ENCODE measurements around the gene EFCC1.

Gene EFCC1

GRCh38 chr3:129009266-129009665 is 8.2 kb downstream of the EFCC1 start:
- Histone ChIP-seq H3K9ac (ENCODE audit: low read length) (no peak overlapping the region), H4K20me1 (ENCODE audit: insufficient read depth, low read length) (no peaks in the 10 kb centered on the region), H3K36me3 (replicated peaks; ENCODE audit: low read depth, low read length) (no peaks in the 10 kb centered on the region), H2AFZ (ENCODE audit: low read depth, low read length) (no peak overlapping the region), H3K4me1 (ENCODE audit: low read length) (no peaks in the 10 kb centered on the region), H3K9me3 (ENCODE audit: insufficient read depth, low read length) (no peaks in the 10 kb centered on the region), H3K79me2 (ENCODE audit: low read length) (no peaks in the 10 kb centered on the region), H3K27ac (ENCODE audit: low read length) (no peak overlapping the region), H3K4me3 (ENCODE audit: low read length) (no peak overlapping the region), H3K27me3 (ENCODE audit: low read depth, low read length) (peaks cover 14% of the 10 kb centered on the region), H3K4me2 (ENCODE audit: low read length) (no peak overlapping the region)
- no peak for TF ChIP-seq EZH2phosphoT487 (IDR thresholded peaks at IDR 0.05; ENCODE audit: low read depth)
- TF ChIP-seq, protein P1, sequence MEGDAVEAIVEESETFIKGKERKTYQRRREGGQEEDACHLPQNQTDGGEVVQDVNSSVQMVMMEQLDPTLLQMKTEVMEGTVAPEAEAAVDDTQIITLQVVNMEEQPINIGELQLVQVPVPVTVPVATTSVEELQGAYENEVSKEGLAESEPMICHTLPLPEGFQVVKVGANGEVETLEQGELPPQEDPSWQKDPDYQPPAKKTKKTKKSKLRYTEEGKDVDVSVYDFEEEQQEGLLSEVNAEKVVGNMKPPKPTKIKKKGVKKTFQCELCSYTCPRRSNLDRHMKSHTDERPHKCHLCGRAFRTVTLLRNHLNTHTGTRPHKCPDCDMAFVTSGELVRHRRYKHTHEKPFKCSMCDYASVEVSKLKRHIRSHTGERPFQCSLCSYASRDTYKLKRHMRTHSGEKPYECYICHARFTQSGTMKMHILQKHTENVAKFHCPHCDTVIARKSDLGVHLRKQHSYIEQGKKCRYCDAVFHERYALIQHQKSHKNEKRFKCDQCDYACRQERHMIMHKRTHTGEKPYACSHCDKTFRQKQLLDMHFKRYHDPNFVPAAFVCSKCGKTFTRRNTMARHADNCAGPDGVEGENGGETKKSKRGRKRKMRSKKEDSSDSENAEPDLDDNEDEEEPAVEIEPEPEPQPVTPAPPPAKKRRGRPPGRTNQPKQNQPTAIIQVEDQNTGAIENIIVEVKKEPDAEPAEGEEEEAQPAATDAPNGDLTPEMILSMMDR (IDR thresholded peaks at IDR 0.05; ENCODE audit: low read depth, low read length): no peak

DNA sequence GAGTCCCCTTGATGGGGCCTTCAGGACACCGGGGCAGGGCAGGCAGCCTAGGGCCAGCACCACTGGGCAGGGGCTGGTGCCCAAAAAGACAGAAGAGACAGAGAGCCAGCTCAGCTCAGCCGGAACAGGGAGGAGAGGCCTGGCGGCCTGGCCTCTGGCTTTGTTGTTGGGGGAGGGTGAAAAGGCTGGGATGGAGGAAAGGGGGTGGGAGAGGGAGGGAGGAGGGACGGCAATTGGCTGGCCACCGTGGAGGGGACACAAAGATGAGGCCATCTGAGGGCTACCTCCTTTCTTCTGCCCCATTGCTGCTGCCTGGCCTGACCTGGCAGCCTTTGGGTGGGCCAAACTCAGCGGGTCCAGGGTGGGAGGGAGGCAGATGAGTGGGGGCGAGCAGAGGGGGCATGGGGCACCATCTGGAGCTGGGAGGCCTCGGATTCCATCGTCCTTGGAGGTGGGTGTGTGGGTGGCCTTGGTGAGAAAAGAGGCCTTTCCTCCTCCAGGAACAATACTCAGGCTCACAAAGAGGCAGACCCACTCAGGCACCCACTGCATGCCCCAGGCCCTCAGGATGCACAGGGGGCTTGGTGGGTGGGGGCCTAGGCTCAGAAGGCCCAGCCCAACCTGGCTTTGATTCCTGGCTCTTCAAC is 9.3 kb downstream of the EFCC1 start:
- H3K4me2 ChIP-seq (ENCODE audit: low read length): no peak overlapping the region
- no peaks in the 10 kb centered on the region for H3K4me1 ChIP-seq (ENCODE audit: low read length)
- no peak overlapping the region for H2AFZ ChIP-seq (ENCODE audit: low read depth, low read length)
- H3K9ac ChIP-seq (ENCODE audit: low read length): no peak overlapping the region
- no peaks in the 10 kb centered on the region for H3K79me2 ChIP-seq (ENCODE audit: low read length)
- no peak overlapping the region for H3K4me3 ChIP-seq (ENCODE audit: low read length)
- H4K20me1 ChIP-seq (ENCODE audit: insufficient read depth, low read length): no peaks in the 10 kb centered on the region
- no peaks in the 10 kb centered on the region for H3K36me3 ChIP-seq (replicated peaks; ENCODE audit: low read depth, low read length)
- no peak overlapping the region for H3K27ac ChIP-seq (ENCODE audit: low read length)
- no peak for TF ChIP-seq EZH2phosphoT487 (IDR thresholded peaks at IDR 0.05; ENCODE audit: low read depth)
- TF ChIP-seq, protein P1 (IDR thresholded peaks at IDR 0.05; ENCODE audit: low read depth, low read length): no peak
- H3K27me3 ChIP-seq (ENCODE audit: low read depth, low read length): peaks cover 14% of the 10 kb centered on the region
- no peaks in the 10 kb centered on the region for H3K9me3 ChIP-seq (ENCODE audit: insufficient read depth, low read length)

DNA sequence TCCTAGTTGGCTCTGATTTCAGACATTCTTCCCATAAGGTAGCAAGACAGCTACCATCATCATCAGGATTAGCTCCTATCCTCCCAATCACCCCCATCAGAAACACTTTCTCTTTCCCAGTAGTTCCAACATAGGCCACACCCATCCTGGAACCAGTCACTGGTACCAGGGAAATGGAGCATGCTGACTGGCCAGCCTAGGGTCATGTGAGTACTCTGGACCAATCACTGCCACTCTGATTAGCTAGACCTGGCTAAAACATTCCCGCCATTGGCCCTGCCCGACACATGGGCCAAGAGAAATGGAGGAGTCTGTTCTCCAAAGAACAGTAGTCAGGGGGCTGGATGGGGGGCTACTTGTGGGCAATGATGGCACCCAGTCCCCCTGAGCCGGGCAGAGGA is 12.4 kb downstream of the EFCC1 start:
- no peaks in the 10 kb centered on the region for H3K36me3 ChIP-seq (replicated peaks; ENCODE audit: low read depth, low read length)
- no peak overlapping the region for H3K27ac ChIP-seq (ENCODE audit: low read length)
- no peaks in the 10 kb centered on the region for H3K9me3 ChIP-seq (ENCODE audit: insufficient read depth, low read length)
- H3K4me2 ChIP-seq (ENCODE audit: low read length): no peak overlapping the region
- no peaks in the 10 kb centered on the region for H3K79me2 ChIP-seq (ENCODE audit: low read length)
- no peak overlapping the region for H3K4me3 ChIP-seq (ENCODE audit: low read length)
- no peak overlapping the region for H3K9ac ChIP-seq (ENCODE audit: low read length)
- peaks cover 15% of the 10 kb centered on the region for H3K4me1 ChIP-seq (ENCODE audit: low read length)
- TF ChIP-seq EZH2phosphoT487 (IDR thresholded peaks at IDR 0.05; ENCODE audit: low read depth): no peak
- TF ChIP-seq, protein P1 (IDR thresholded peaks at IDR 0.05; ENCODE audit: low read depth, low read length): no peak
- H3K27me3 ChIP-seq (ENCODE audit: low read depth, low read length): no peaks in the 10 kb centered on the region; the same call in 1 of the 2 replicates
- H2AFZ ChIP-seq (ENCODE audit: low read depth, low read length): no peak overlapping the region
- H4K20me1 ChIP-seq (ENCODE audit: insufficient read depth, low read length): no peaks in the 10 kb centered on the region

- no peak overlapping the region for H3K4me3 ChIP-seq (ENCODE audit: low read length)
- no peak overlapping the region for H3K27ac ChIP-seq (ENCODE audit: low read length)
- no peak for TF ChIP-seq EZH2phosphoT487 (IDR thresholded peaks at IDR 0.05; ENCODE audit: low read depth)
- TF ChIP-seq, protein P1 (IDR thresholded peaks at IDR 0.05; ENCODE audit: low read depth, low read length): no peak
- no peaks in the 10 kb centered on the region for H3K36me3 ChIP-seq (replicated peaks; ENCODE audit: low read depth, low read length)
- H3K9ac ChIP-seq (ENCODE audit: low read length): no peak overlapping the region
- H3K9me3 ChIP-seq (ENCODE audit: insufficient read depth, low read length): no peaks in the 10 kb centered on the region
- no peaks in the 10 kb centered on the region for H4K20me1 ChIP-seq (ENCODE audit: insufficient read depth, low read length)
- no peaks in the 10 kb centered on the region for H3K79me2 ChIP-seq (ENCODE audit: low read length)
- no peak overlapping the region for H2AFZ ChIP-seq (ENCODE audit: low read depth, low read length)
- H3K4me1 ChIP-seq (ENCODE audit: low read length): peaks cover 15% of the 10 kb centered on the region
- H3K27me3 ChIP-seq (ENCODE audit: low read depth, low read length): peaks cover 2% of the 10 kb centered on the region; the same call in 1 of the 2 replicates
- H3K4me2 ChIP-seq (ENCODE audit: low read length): no peak overlapping the region
These were observed 13.0 kb downstream of the EFCC1 start for GRCh38 chr3:129014148-129014547.
